ENCODE data around the gene SETD1A. TPM values are rescaled to one million over a fixed set of nuclear protein-coding genes. Genes with fewer than 3 reads are reported as not detected.

SETD1A gene
- total and polyA plus RNA-seq, 9 of the 15 experiments (the other 6 are each of a cell fraction or from before 2014, with no cell fraction given) = 0.08 to 36.0 (median 4.2) TPM

DNA sequence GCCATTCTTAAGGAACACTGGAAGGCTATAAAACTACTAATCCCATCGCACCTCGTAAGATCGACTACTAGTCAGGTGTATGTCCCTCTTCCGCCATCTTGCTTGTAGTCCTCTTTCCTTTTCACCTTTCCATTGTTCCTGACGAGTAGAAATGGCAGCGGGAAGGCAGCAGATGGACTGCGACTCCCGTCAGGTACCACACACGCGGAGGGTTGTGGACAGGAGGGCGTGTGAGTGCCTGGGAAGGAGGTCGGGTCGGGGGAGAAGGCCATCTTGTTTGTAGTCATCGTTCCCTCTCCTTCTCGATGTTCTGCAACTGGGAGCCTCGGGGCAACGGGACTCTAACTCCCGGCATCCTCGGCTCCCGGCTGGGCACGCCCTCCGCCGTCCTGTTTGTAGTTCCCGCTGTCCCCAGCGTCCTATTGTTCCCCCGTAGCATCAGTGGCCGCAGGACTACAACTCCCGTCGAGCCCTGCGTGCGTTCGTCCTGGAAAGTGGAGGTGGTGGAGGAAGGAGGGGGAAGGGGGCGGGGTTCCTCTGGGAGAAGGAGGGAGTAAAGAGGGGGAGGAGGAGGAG, 34.5 kb upstream of the SETD1A start (continued):
- TF ChIP-seq, protein P1, sequence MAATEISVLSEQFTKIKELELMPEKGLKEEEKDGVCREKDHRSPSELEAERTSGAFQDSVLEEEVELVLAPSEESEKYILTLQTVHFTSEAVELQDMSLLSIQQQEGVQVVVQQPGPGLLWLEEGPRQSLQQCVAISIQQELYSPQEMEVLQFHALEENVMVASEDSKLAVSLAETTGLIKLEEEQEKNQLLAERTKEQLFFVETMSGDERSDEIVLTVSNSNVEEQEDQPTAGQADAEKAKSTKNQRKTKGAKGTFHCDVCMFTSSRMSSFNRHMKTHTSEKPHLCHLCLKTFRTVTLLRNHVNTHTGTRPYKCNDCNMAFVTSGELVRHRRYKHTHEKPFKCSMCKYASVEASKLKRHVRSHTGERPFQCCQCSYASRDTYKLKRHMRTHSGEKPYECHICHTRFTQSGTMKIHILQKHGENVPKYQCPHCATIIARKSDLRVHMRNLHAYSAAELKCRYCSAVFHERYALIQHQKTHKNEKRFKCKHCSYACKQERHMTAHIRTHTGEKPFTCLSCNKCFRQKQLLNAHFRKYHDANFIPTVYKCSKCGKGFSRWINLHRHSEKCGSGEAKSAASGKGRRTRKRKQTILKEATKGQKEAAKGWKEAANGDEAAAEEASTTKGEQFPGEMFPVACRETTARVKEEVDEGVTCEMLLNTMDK (IDR thresholded peaks at IDR 0.05; ENCODE audit: borderline replicate concordance, insufficient read depth, low read depth, low read length, poor library complexity, severe bottlenecking) = no peak
- no peak for TF ChIP-seq IRF9 (tag; IDR thresholded peaks at IDR 0.05)
- peak in 1 of 2 experiments; percentile 95; a peak in 2 of 4 replicates for TF ChIP-seq MLLT1 (IDR thresholded peaks at IDR 0.05)
- no peak for TF ChIP-seq SMARCA5 (IDR thresholded peaks at IDR 0.05)
- TF ChIP-seq CBX2 (IDR thresholded peaks at IDR 0.05; ENCODE audit: insufficient read depth, low read length, poor library complexity, severe bottlenecking) = no peak
- no peak for TF ChIP-seq CBX8 (IDR thresholded peaks at IDR 0.05; ENCODE audit: borderline replicate concordance, extremely low read depth, low read depth, low read length, poor library complexity, severe bottlenecking)
- TF ChIP-seq, protein P2, sequence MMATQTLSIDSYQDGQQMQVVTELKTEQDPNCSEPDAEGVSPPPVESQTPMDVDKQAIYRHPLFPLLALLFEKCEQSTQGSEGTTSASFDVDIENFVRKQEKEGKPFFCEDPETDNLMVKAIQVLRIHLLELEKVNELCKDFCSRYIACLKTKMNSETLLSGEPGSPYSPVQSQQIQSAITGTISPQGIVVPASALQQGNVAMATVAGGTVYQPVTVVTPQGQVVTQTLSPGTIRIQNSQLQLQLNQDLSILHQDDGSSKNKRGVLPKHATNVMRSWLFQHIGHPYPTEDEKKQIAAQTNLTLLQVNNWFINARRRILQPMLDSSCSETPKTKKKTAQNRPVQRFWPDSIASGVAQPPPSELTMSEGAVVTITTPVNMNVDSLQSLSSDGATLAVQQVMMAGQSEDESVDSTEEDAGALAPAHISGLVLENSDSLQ (IDR thresholded peaks at IDR 0.05) = peak; percentile 80
- peak; percentile 92 for TF ChIP-seq OTX1 (CRISPR knock-in tag; IDR thresholded peaks at IDR 0.05)
- no peak for TF ChIP-seq GTF2E2 (tag; IDR thresholded peaks at IDR 0.05)
- TF ChIP-seq E2F5 (CRISPR knock-in tag; IDR thresholded peaks at IDR 0.05) = no peak
- TF ChIP-seq ZNF644 (tag; IDR thresholded peaks at IDR 0.05; ENCODE audit: low read depth) = peak; percentile 93
- peak; percentile 27; the same call in 1 of the 2 replicates for TF ChIP-seq L3MBTL2 (IDR thresholded peaks at IDR 0.05)
- no peak for TF ChIP-seq RBBP5 (IDR thresholded peaks at IDR 0.05; ENCODE audit: borderline replicate concordance, insufficient read depth, low read length, poor library complexity, severe bottlenecking)
- no peak for TF ChIP-seq SIRT6 (IDR thresholded peaks at IDR 0.05; ENCODE audit: low read depth, low read length)
- 0 out of 3 replicates have a peak, but pooled peaks of 1 of the 2 experiments have one; percentile 7 for TF ChIP-seq CBX3 (IDR thresholded peaks at IDR 0.05; ENCODE audit: borderline replicate concordance in 1 of 2, low read length in 2 of 2)
- no peak for TF ChIP-seq RBM25 (IDR thresholded peaks at IDR 0.05; ENCODE audit: low read depth, low read length, severe bottlenecking)
- TF ChIP-seq, protein P3, sequence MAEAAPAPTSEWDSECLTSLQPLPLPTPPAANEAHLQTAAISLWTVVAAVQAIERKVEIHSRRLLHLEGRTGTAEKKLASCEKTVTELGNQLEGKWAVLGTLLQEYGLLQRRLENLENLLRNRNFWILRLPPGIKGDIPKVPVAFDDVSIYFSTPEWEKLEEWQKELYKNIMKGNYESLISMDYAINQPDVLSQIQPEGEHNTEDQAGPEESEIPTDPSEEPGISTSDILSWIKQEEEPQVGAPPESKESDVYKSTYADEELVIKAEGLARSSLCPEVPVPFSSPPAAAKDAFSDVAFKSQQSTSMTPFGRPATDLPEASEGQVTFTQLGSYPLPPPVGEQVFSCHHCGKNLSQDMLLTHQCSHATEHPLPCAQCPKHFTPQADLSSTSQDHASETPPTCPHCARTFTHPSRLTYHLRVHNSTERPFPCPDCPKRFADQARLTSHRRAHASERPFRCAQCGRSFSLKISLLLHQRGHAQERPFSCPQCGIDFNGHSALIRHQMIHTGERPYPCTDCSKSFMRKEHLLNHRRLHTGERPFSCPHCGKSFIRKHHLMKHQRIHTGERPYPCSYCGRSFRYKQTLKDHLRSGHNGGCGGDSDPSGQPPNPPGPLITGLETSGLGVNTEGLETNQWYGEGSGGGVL (CRISPR knock-in tag; IDR thresholded peaks at IDR 0.05) = no peak
- TF ChIP-seq PHF8 (IDR thresholded peaks at IDR 0.05; ENCODE audit: borderline replicate concordance, low read length) = peak; percentile 69; the same call in 1 of the 2 replicates
